Stimulated activated CD8-positive, alpha-beta memory T cell treated with anti-CD3 and anti-CD28 coated beads, Interleukin-7, amount 100 ng/mL, for 1 hour (primary cell): ENCODE data around the gene ZFP36L1.

Experiments
- DNase-seq, 2 donors: peaks; one replicate each; pipeline ENCODE4 v3.0.0-alpha.2; 2020; ENCODE audit warnings: low read depth in 2 of 2

Gene ZFP36L1

GRCh38 chr14:68738559-68738958 is 54.3 kb downstream of the ZFP36L1 start:
- DNase-seq: no peak
